Stimulated activated CD8-positive, alpha-beta memory T cell treated with anti-CD3 and anti-CD28 coated beads, Interleukin-15, amount 100 ng/mL, for 4 hours (primary cell): ENCODE results near the gene CACHD1.
"Not testable (repeated sequence)": the region's sequence is repeated elsewhere in the genome, so short reads cannot be mapped to it uniquely, and the experiment has no call there.

ENCODE experiments used
- DNase-seq, 2 donors: peaks; one replicate each; pipeline ENCODE4 v3.0.0-alpha.2; 2020; ENCODE audit warnings: low read depth in 2 of 2

The CACHD1 gene

GRCh38 chr1:64497088-64497883 lies 27.4 kb downstream of the CACHD1 start:
- no peak for DNase-seq

GRCh38 chr1:64498325-64498724 lies 28.4 kb downstream of the CACHD1 start:
- no peak for DNase-seq

GRCh38 chr1:64499011-64499410 lies 29.1 kb downstream of the CACHD1 start:
- no peak for DNase-seq

GRCh38 chr1:64499966-64500365 lies 30.0 kb downstream of the CACHD1 start:
- DNase-seq: no peak

GRCh38 chr1:64502083-64502482 lies 32.2 kb downstream of the CACHD1 start:
- DNase-seq: no peak

GRCh38 chr1:64502931-64503330 lies 33.0 kb downstream of the CACHD1 start:
- DNase-seq: no peak

- peak in 1 of 2 donors; percentile 7 for DNase-seq
Observed at GRCh38 chr1:64505232-64505943, 35.5 kb downstream of the CACHD1 start.

GRCh38 chr1:64505944-64506655 lies 36.2 kb downstream of the CACHD1 start:
- no peak for DNase-seq

- DNase-seq: no peak
Observed at GRCh38 chr1:64508629-64509028, 38.7 kb downstream of the CACHD1 start.

- no peak for DNase-seq
Observed at GRCh38 chr1:64511044-64511443, 41.1 kb downstream of the CACHD1 start.

GRCh38 chr1:64512206-64512605 lies 42.3 kb downstream of the CACHD1 start:
- DNase-seq: not testable (repeated sequence)

GRCh38 chr1:64513545-64513944 lies 43.6 kb downstream of the CACHD1 start:
- no peak for DNase-seq

GRCh38 chr1:64514197-64514765 lies 44.4 kb downstream of the CACHD1 start:
- DNase-seq: no peak

GRCh38 chr1:64515427-64515826 lies 45.5 kb downstream of the CACHD1 start:
- no peak for DNase-seq

GRCh38 chr1:64516301-64516700 lies 46.4 kb downstream of the CACHD1 start:
- no peak for DNase-seq

GRCh38 chr1:64516803-64517568 lies 47.1 kb downstream of the CACHD1 start:
- no peak for DNase-seq

GRCh38 chr1:64517640-64518039 lies 47.7 kb downstream of the CACHD1 start:
- no peak for DNase-seq

- DNase-seq: no peak
Observed at GRCh38 chr1:64518692-64519481, 49.0 kb downstream of the CACHD1 start.

GRCh38 chr1:64519901-64520300 lies 50.0 kb downstream of the CACHD1 start:
- DNase-seq: no peak

- DNase-seq: no peak
Observed at GRCh38 chr1:64522740-64523139, 52.8 kb downstream of the CACHD1 start.
